Endometrial microvascular endothelial cells (primary cell): ENCODE measurements around the gene RAB3B. TPM values are rescaled to one million over a fixed set of nuclear protein-coding genes. Genes with fewer than 3 reads are reported as not detected.
"Not testable (repeated sequence)": the region's sequence is repeated elsewhere in the genome, so short reads cannot be mapped to it uniquely, and the experiment has no call there.

Source experiments
- in situ Hi-C: cut with HindIII; loops from 2 replicates; pipeline ENCODE4 v1.10.0; 2017; ENCODE audit warnings: low sequenced_read_pairs, low pct_unique_long_range_greater_than_20kb; ENCODE audit errors: inconsistent ontology term
- total RNA-seq: library from RNA; depleted of rRNA; stranded (reverse); fragments of >200 nt; gene quantifications from one replicate; pipeline ENCODE4 v1.2.3, GENCODE V29; 2015; ENCODE audit errors: inconsistent ontology term

Gene RAB3B, protein sequence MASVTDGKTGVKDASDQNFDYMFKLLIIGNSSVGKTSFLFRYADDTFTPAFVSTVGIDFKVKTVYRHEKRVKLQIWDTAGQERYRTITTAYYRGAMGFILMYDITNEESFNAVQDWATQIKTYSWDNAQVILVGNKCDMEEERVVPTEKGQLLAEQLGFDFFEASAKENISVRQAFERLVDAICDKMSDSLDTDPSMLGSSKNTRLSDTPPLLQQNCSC
- 1.6 TPM for total RNA-seq

DNA sequence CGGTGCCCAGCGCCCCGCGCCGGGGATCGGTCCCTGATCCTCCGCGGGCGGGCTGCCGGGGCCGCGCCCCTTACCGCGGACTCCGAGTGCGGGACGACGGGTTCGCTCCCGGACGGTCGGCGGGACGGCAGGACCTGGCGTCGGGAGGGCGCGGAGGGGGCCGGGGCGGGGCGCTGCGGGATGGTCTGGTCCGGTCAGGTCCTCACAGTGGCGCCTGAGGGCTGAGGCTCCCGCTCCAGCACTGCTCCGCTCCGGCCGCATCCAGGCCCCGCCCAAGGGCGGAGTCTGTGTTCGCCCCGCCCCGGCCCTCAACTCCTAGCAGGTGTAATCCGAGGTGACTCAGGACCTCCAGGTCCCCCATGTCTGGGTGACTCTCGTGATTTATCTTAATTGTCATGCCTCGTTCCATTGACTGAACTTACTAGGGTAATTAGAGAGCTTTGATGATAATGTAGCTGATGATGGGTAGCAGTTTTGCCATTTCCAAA, at the start of gene RAB3B:
TSS of gene RAB3B (minus strand) at position 223 of the 488 bp plus-strand sequence. CDS start 13,583 bp downstream, outside the sequence.
- in situ Hi-C loops, result no loop called here

GRCh38 chr1:52037909-52038308, 47.4 kb upstream of the RAB3B start:
- in situ Hi-C loops, result no loop called here

DNA sequence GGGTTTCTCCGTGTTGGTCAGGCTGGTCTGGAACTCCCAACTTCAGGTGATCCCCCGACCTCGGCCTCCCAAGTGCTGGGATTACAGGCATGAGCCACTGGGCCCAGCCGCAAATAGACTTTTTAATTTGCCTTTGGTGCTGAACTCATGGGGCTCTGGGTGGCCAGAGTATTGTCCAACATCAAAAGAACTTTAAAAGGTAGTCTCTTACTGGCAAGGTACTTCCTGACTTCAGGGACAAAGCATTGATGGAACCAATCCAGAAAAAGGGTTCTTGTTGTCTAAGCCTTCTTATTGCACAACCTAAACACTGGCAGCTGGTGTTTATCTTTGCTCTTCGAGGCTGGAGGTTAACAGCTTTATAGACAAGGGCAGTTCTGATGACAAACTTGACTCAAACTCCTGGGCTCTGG, 46.9 kb upstream of the RAB3B start:
- in situ Hi-C loops, result no loop called here

DNA sequence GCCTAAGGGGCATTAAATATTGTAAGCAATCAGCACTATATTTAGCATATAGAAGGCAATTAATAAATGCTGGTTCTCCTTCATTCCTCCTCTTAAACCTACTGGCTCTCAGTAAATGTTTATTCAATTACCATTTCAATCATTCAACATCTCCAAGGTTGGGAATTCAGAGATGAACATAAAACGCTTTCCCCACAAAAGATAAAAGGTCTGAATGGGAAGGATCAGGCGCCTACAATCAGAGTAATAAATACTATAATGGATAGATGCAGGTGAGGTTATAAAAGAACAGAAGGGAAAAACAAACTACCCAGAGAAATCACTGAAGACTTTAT, 43.5 kb upstream of the RAB3B start:
- in situ Hi-C loops, result no loop called here

DNA sequence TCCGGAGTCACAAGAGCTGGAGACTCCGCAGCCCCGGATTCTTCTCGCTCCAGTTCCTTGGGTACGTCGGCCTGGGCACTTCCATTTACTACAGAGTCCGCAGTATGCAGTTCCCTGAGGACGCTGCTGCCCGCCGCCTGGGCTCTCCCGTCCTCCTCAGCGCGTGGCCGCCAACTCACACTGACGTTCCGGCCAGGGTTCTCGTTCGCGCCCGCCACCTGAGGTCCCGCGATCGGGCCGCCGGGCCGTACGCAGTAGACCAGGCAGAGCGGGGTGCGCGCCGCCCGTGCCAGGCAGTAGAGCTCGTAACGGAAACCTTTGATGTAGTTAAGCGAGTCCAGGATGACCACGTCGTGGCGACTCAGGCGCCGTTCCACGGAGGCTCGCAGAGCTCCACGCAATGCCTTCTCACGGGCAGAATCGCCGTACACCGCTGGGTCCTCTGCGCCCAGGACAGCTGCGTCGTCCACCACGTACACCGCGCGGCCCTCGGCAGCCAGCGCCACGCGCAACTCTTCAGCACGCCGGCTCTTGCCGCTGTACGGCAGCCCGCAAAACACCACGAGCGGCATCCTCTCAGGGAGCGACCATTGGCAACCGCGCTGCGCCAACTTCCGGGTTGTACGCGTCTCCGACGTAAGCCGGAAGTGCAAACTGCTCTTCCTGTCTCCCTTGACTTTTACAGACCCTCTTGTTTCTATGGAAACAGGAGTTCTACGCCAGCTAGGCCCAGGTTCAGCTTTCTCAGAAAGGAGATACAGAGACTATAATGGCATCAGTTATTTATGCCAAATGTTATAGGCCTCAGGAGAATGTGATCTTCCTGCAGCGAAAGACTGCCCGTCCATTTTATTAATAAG, 42.9 kb upstream of the RAB3B start, which contains the start of gene KTI12:
TSS of gene KTI12 (minus strand) at position 621 of the 860 bp plus-strand sequence. CDS start at position 572, 49 bp downstream.
- in situ Hi-C loops, result no loop called here

GRCh38 chr1:52032785-52033131, 42.3 kb upstream of the RAB3B start:
- in situ Hi-C loops, result no loop called here

- in situ Hi-C loops, result no loop called here
Measured at GRCh38 chr1:52032124-52032784, 41.8 kb upstream of the RAB3B start.

- in situ Hi-C loops, result not testable (repeated sequence)
Measured at GRCh38 chr1:52028839-52029238, 38.3 kb upstream of the RAB3B start.

DNA sequence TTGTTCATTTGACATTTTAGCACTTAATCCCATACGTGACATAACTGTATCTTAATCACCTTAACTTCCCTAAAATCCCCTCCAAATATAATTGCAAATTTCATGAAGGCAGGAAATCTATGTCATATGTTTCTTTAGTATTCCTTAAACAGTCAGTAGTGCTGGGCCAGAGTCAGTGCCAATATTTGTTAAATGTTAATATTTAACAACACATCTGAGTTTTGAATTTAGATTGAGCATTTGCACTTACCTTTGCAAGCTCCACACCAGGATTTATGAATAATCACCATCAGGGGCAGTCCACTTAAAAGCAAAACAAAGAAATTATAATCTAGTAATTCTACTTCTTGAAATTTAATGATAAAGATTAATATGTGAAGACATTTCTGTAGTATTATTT, 37.8 kb upstream of the RAB3B start:
- in situ Hi-C loops, result no loop called here

DNA sequence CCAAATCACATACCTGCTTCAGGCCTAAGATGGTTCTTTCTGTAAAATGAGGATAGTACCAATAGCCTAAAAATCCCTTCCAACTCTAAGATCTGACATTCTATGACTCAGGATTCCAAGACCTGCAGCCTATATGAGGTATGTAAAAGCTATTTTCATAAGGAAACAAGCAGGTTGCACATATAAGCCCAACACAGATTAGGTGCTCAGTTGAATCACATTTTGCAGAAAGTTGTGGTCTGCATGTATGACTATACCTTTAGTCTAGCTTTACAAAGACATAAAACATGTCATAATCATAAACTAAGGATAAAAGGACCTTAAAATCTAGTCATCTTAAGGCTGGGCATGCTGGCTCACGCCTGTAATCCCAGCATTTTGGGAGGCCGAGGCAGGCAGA, 35.8 kb upstream of the RAB3B start:
- in situ Hi-C loops, result no loop called here

GRCh38 chr1:52022133-52022532, 31.6 kb upstream of the RAB3B start:
- in situ Hi-C loops, result no loop called here

DNA sequence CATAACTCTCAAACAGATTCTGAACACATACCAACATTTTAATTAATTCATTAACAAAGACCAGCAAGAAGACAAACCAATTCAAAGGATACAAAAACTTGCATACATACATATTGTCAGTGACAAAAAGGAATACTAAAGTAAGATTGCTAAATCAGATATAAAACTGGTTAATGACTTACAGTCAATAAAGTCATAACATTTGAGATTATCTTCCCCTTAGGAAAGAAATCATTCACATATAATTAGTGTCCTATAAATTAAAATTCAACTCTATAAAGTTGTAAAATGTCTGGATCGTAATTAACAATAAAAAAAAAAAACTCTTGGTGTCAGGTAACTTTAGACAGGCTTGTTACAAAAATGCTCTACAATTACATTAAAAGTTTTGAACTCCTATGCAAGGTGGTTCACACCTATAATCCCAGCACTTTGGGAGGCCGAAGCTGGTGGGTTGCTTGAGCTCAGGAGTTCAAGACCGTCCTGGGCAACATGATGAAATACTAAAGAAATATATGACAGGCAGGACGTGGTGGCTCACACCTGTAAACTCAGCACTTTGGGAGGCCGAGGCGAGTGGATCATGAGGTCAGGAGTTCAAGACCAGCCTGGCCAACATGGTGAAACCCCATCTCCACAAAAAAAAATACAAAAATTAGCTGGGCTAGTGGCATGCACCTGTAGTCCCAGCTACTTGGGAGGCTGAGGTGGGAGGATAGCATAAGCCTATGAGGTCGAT, 17.7 kb upstream of the RAB3B start:
- in situ Hi-C loops, result no loop called here

DNA sequence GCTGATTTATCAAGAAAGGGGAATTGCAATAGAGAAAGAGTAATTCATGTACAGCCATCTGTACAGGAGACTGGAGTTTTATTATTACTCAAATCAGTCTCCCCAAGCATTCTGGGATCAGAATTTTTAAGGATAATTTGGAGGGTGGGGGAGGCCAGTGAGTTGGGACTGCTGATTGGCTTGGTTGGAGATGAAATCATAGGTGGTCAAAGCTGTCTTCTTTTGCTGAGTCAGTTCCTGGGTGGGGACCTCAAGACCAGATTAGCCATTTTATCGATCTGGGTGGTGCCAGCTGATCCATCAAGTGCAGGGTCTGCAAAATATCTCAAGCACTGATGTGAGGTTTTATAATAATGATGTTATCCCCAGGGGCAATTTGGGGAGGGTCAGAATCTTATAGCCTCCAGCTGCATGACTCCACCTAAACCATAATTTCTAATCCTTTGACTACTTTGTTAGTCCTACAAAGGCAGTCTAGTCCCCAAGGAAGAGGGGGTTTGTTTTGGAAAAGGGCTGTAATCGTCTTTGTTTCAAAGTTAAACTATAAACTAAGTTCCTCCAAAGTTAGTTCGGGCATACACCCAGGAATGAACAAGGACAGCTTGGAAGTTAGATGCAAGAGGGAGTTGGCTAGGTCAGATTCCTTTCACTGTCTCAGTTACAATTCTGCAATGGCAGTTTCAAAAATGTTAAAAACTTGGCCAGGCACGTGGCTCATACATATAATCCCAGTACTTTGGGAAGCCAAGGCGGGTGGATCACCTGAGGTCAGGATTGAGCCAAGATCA, 16.9 kb upstream of the RAB3B start:
- in situ Hi-C loops, result no loop called here

DNA sequence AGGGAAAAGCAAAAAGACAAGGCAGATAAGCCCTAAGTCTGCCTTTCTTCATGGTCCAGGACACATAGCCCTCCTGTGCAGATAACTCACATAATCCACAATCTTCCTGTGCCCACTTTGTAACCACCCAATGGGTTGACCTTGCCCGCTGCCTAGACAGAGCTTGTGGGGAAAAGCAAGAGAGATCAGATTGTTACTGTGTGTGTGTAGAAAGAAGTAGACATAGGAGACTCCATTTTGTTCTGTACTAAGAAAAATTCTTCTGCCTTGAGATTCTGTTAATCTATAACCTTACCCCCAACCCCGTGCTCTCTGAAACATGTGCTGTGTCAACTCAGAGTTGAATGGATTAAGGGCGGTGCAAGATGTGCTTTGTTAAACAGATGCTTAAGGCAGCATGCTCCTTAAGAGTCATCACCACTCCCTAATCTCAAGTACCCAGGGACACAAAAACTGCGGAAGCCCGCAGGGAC, 15.6 kb upstream of the RAB3B start:
- in situ Hi-C loops, result not testable (repeated sequence)

DNA sequence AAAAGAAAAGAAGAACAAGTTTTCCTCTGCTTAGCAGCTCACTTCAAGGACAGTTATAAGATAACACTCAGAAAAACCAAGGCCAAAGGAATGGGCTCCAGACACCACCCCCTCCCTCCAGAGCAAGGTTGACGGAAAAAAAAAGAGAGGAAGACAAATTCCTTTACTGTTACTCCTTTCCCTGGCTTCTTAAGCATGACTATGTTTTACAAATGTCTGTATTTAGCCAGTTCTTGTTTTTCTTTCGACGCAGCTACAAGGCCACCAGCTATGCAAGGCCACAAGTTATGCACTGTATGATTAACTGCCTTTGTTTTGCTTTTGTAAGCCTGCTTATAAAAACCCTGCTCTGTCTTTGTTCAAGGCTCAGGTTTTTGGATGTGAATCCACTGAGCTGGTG, 15.0 kb upstream of the RAB3B start:
- in situ Hi-C loops, result not testable (repeated sequence)

- in situ Hi-C loops, result no loop called here
Measured at GRCh38 chr1:52003877-52004276, 13.4 kb upstream of the RAB3B start.

GRCh38 chr1:52002038-52002917, 11.8 kb upstream of the RAB3B start:
- in situ Hi-C loops, result no loop called here
